ENCODE results near the gene ART5. TPM values are rescaled to one million over a fixed set of nuclear protein-coding genes. Genes with fewer than 3 reads are reported as not detected.

Gene ART5
- total and polyA plus RNA-seq, 11 donors: 0.44 to 3.4 (median 1.2) TPM

DNA sequence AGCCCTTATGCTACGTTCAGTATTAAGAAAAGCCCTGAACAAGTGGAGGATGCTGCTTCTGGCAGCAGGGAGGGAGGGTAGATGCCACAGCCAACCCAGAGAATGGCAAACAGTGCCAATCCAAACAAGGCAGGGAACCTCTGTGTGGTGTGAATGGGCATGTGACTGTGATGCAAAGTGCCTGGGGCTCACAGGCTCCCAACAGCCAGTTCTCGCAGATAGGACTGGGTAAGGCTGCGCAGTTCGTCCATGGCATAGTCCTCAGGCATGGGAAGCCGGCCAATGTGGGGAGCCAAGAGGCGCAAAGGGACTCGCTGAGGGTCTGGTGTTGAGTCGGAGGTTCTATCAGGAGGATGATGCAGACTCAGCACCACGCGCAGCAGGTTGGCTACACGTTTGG, 34.2 kb upstream of the ART5 start:
- no peak for DNase-seq
- Histone ChIP-seq H3K4me3 (no peak overlapping the region), H3K4me1 (peaks cover 0 to 8% (median 0%) of the 10 kb centered on the region in 12 donors), H3K9me3 (no peaks in the 10 kb centered on the region), H3K27me3 (no peaks in the 10 kb centered on the region), H3K36me3 (peaks cover 6 to 100% (median 90%) of the 10 kb centered on the region in 9 donors), H3K27ac (no peak overlapping the region)
- 95 to 97% (median 96%) methylated on average over 11 of the region's 11 CpGs for WGBS, 4 donors
- intact Hi-C loops (cut with DNase I): no loop called here
- ATAC-seq: no peak
- no peak for TF ChIP-seq POLR2A (IDR thresholded peaks at IDR 0.05)
- TF ChIP-seq, protein P1, sequence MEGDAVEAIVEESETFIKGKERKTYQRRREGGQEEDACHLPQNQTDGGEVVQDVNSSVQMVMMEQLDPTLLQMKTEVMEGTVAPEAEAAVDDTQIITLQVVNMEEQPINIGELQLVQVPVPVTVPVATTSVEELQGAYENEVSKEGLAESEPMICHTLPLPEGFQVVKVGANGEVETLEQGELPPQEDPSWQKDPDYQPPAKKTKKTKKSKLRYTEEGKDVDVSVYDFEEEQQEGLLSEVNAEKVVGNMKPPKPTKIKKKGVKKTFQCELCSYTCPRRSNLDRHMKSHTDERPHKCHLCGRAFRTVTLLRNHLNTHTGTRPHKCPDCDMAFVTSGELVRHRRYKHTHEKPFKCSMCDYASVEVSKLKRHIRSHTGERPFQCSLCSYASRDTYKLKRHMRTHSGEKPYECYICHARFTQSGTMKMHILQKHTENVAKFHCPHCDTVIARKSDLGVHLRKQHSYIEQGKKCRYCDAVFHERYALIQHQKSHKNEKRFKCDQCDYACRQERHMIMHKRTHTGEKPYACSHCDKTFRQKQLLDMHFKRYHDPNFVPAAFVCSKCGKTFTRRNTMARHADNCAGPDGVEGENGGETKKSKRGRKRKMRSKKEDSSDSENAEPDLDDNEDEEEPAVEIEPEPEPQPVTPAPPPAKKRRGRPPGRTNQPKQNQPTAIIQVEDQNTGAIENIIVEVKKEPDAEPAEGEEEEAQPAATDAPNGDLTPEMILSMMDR (IDR thresholded peaks at IDR 0.05): no peak

DNA sequence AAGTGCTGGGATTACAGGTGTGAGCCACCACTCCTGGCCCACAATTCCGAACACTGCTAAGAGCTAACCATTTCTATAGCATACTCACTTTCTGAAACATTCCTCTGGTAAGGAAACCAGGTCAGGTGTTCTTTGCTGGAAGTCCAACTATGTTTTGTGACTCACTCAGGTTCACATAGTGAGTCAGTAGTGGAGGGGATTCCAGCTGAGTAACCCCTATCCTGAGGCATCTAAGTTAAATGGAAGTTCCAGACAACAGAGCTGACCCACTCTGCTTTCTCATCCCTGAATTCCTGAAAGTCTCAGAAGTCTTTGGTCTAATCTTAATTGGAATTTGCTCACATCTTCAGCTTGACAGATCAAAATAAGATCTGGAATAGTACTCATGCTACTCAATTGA, 32.4 kb upstream of the ART5 start:
- no peak overlapping the region for H3K27ac ChIP-seq
- TF ChIP-seq, protein P1 (IDR thresholded peaks at IDR 0.05): no peak
- TF ChIP-seq POLR2A (IDR thresholded peaks at IDR 0.05): no peak
- no peaks in the 10 kb centered on the region for H3K27me3 ChIP-seq
- peaks cover 0 to 21% (median 0%) of the 10 kb centered on the region in 12 donors for H3K4me1 ChIP-seq
- no peak overlapping the region for H3K4me3 ChIP-seq
- ATAC-seq (no peak), DNase-seq (no peak)
- WGBS, 4 donors: 82 to 100% (median 97%) methylated on average over 1 of the region's 1 CpG
- no peaks in the 10 kb centered on the region for H3K9me3 ChIP-seq
- peaks cover 6 to 96% (median 74%) of the 10 kb centered on the region in 9 donors for H3K36me3 ChIP-seq
- intact Hi-C loops (cut with DNase I): no loop called here

DNA sequence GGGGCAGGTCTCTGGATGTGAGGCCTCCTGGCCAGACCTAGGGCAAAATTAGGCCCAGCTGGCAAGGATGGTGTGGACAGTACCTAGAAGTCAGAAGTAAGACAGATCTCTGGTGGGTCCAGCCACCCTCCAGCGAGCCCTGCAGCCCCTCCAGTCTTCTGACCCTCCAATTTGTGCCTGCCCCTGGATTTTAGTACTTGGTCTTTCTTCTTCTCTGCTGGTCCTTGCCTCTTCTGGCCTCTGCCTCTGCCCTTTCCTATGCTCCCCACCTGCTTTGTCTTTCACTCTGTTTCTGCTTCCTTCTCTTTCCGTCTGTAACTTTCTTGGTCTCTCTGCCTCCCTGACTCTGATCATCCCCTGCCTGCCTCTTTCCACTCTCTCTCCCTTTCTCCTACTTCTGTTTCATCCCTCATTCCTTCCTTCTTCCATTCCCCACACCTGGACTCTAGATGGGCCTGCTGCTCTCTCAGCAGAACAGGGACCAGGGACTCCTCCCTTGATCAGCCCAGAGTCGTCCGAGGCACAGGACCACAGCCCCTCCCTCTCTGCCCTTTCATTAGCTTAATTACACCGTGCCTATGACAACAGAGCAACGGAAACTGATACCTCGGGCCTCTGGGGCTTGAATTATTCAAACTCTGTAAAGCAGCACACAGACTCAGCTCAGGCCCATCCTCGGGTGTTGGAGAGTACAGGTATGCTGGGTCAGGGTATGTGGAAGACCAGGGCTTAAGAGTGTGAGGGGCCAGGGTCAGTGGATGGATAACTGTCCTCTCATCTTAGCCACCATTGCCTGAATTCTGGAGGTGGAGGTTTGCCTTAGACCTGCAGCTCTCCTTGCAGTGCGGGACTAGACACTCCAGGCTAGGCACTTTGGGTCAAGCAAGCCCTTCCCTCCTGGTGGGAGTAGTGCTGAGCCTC, 29.8 kb upstream of the ART5 start, which contains the start of gene CHRNA10:
CHRNA10 (minus strand) TSS at position 51 of the 921 bp plus-strand sequence. CDS start 72 bp downstream, outside the sequence.
- WGBS, 4 donors: 77 to 82% (median 81%) methylated on average over 8 to 9 of the region's 9 CpGs
- intact Hi-C loops (cut with DNase I): no loop called here
- DNase-seq: no peak
- TF ChIP-seq, protein P1 (IDR thresholded peaks at IDR 0.05): no peak
- no peak for TF ChIP-seq POLR2A (IDR thresholded peaks at IDR 0.05)
- H3K4me3 ChIP-seq: no peak within 1 kb of the TSS
- H3K27ac ChIP-seq: peak within 1 kb of the TSS in 7 of 12 donors; percentile 17 to 54 (median 46)
- H3K4me1 ChIP-seq: peaks cover 0 to 21% (median 0%) of the 10 kb centered on the region in 12 donors
- H3K27me3 ChIP-seq: no peaks in the 10 kb centered on the region
- no peaks in the 10 kb centered on the region for H3K9me3 ChIP-seq
- ATAC-seq: no peak
- peaks cover 6 to 95% (median 62%) of the 10 kb centered on the region in 9 donors for H3K36me3 ChIP-seq

DNA sequence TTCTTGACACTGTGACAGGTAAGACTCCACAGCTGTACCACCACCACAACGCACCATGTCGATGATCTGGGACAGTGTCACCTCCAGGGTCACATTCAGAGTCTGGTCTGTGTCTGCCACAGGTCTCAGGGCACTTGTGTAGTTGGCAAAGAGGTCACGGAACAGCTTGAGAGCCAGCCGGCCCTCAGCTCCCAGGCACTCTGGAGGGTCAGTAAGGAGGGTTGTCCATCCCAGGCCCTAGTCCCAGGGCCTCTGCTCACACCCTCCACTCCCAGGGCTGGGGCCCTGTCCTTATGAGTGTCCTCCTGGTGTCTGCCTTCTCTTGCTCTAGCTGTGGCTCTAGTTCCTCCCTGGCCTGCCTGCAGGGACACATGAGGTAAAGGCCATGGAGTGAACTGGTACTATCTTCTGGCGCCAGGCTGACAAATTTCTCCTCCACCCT, 28.0 kb upstream of the ART5 start:
- WGBS, 4 donors: 49 to 69% (median 56%) methylated on average over 3 to 5 of the region's 5 CpGs
- Histone ChIP-seq H3K4me1 (peaks cover 0 to 26% (median 4%) of the 10 kb centered on the region in 12 donors), H3K4me3 (no peak overlapping the region), H3K27me3 (no peaks in the 10 kb centered on the region), H3K27ac (peak overlapping the region in 7 of 12 donors; percentile 17 to 54 (median 46)), H3K9me3 (no peaks in the 10 kb centered on the region), H3K36me3 (peaks cover 0 to 94% (median 50%) of the 10 kb centered on the region in 9 donors)
- intact Hi-C loops (cut with DNase I): no loop called here
- peak; percentile 50 to 87 (median 83) for ATAC-seq
- no peak for TF ChIP-seq POLR2A (IDR thresholded peaks at IDR 0.05)
- TF ChIP-seq, protein P1 (IDR thresholded peaks at IDR 0.05): no peak
- DNase-seq: peak in 4 of 5 donors; percentile 37 to 75 (median 58)

Data from heart left ventricle (tissue), 16 donors.